ENCODE data around the gene ANAPC2.

Gene ANAPC2

DNA sequence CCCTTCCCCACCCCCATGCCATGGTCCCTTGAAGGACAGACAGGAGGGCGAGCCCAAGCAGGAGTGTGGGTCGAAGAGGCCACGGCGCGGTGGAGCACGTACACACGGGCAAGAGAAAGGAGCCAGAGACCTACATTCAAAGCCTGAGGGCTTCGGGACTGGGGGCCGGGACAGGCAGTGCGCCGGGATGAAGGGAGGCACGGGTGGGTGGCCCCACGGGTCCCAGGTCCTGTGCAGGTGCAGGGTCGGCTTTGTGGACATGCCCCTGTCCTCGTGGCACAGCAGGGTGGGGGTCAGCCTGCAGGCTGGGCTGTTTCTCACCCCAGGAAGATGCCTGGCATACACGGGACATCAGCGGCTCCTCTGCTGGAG is 28.3 kb downstream of the ANAPC2 start:
- H3K4me2 ChIP-seq (ENCODE audit: low read length): no peak overlapping the region
- no peak overlapping the region for H4K5ac ChIP-seq (ENCODE audit: low read length)
- no peaks in the 10 kb centered on the region for H3K79me1 ChIP-seq (ENCODE audit: low read length)
- no peak overlapping the region for H3K9ac ChIP-seq (ENCODE audit: low read length)
- H3K27ac ChIP-seq (ENCODE audit: low read depth, low read length): no peak overlapping the region
- no peak overlapping the region for H3K4me3 ChIP-seq (ENCODE audit: low read length)
- no peaks in the 10 kb centered on the region for H3K36me3 ChIP-seq (ENCODE audit: control insufficient read depth, insufficient read depth, low read length)
- WGBS (ENCODE audit: extremely low coverage, insufficient coverage, low lambda C conversion rate): no CpG with 5 or more reads among the region's 17 CpGs
- H4K8ac ChIP-seq (ENCODE audit: low read depth, low read length): no peak overlapping the region
- no peak overlapping the region for H2AK5ac ChIP-seq (ENCODE audit: low read length)
- no peak overlapping the region for H2BK15ac ChIP-seq (replicated peaks; ENCODE audit: low read depth)
- no peak overlapping the region for H2BK5ac ChIP-seq (ENCODE audit: low read length)
- DNase-seq: no peak
- no peak overlapping the region for H3K56ac ChIP-seq (ENCODE audit: low read length)
- no peaks in the 10 kb centered on the region for H3K4me1 ChIP-seq (ENCODE audit: control insufficient read depth, low read depth, low read length)
- no peak overlapping the region for H2BK120ac ChIP-seq (ENCODE audit: low read depth, low read length)
- H3K18ac ChIP-seq (ENCODE audit: low read length): no peak overlapping the region
- H3K23ac ChIP-seq (ENCODE audit: low read length): no peak overlapping the region
- H3K4ac ChIP-seq (ENCODE audit: low read depth, low read length): no peak overlapping the region
- H3K79me2 ChIP-seq (ENCODE audit: control insufficient read depth, insufficient read depth, low read length): no peaks in the 10 kb centered on the region
- H3K27me3 ChIP-seq (ENCODE audit: insufficient read depth, low read length, poor library complexity): peaks cover 19% of the 10 kb centered on the region

DNA sequence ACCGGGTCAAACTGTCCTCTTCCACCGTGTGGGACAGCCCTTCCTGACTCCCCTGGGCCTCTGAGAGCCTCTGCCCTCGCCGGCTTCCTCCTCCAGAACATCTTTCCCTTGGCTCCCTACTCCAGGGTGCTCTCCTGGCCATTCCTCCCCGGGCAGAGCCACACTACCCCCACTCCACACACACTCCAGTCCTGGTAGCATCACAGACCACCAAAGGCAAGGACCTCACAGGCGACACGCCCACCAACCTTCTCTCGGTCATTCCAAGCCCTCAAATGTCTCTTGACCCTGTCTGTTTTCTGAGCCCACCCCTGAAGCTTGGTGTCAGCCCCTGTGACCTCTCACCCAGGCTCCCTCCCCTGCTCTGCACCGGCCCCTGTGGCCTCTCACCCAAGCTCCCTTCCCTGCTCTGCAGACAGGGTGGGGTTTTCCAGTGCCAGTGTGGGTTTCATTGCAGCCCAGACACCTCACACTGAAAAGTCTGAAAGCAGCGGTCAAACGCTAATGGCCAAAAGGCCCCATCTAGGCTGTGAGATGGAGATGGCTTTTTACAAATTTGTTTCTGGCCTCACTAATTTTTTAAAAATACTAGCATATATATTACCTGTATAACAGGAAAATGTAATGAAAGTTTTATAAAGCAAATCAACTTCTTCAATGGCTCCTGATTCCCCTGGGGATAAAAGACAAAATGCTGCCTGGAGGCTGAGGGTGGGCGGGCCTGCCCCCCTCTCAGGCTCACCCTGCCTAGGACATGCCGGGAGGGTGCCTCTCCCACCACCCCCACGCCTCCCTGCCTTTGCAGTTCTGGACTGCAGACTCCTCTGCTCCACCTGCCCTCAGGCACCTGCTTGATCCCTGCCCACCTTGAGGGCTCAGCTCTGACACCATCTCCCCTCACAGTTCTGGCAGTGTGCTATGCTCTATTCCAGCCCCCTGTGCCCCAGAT is 29.0 kb downstream of the ANAPC2 start:
- Histone ChIP-seq H3K79me2 (ENCODE audit: control insufficient read depth, insufficient read depth, low read length) (no peaks in the 10 kb centered on the region), H3K4ac (ENCODE audit: low read depth, low read length) (no peak overlapping the region), H3K4me1 (ENCODE audit: control insufficient read depth, low read depth, low read length) (no peaks in the 10 kb centered on the region), H3K27me3 (ENCODE audit: insufficient read depth, low read length, poor library complexity) (peaks cover 19% of the 10 kb centered on the region), H3K56ac (ENCODE audit: low read length) (no peak overlapping the region), H3K23ac (ENCODE audit: low read length) (no peak overlapping the region), H3K27ac (ENCODE audit: low read depth, low read length) (no peak overlapping the region), H2BK15ac (replicated peaks; ENCODE audit: low read depth) (no peak overlapping the region), H3K4me3 (ENCODE audit: low read length) (no peak overlapping the region), H3K9ac (ENCODE audit: low read length) (no peak overlapping the region), H4K8ac (ENCODE audit: low read depth, low read length) (no peak overlapping the region), H3K18ac (ENCODE audit: low read length) (no peak overlapping the region), H3K79me1 (ENCODE audit: low read length) (no peaks in the 10 kb centered on the region), H2BK5ac (ENCODE audit: low read length) (no peak overlapping the region), H3K4me2 (ENCODE audit: low read length) (no peak overlapping the region), H3K36me3 (ENCODE audit: control insufficient read depth, insufficient read depth, low read length) (no peaks in the 10 kb centered on the region), H2BK120ac (ENCODE audit: low read depth, low read length) (no peak overlapping the region), H2AK5ac (ENCODE audit: low read length) (no peak overlapping the region), H4K5ac (ENCODE audit: low read length) (no peak overlapping the region)
- no peak for DNase-seq
- no CpG with 5 or more reads among the region's 14 CpGs for WGBS (ENCODE audit: extremely low coverage, insufficient coverage, low lambda C conversion rate)

DNA sequence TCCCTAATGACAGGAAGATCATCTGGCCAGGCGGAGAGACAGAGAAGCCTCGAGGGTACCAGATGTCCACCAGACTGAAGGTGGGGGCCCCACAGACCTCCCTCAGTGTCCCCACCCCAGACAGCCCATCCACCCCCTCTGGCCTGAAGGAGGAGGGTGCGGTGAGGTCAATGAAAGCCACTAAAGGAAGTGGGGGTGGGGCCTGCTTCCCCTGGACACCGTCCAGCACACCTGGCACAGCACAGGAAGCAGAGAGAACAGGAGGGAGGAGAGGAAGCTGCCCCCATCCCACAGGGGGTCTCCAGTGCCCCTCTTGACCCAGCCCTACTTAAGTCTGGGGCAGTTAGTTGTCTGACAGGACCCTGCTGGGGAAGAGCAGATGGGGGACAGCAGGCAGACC is 29.7 kb downstream of the ANAPC2 start:
- WGBS (ENCODE audit: extremely low coverage, insufficient coverage, low lambda C conversion rate): no CpG with 5 or more reads among the region's 4 CpGs
- no peak overlapping the region for H3K9ac ChIP-seq (ENCODE audit: low read length)
- H3K56ac ChIP-seq (ENCODE audit: low read length): no peak overlapping the region
- H3K23ac ChIP-seq (ENCODE audit: low read length): no peak overlapping the region
- no peaks in the 10 kb centered on the region for H3K79me1 ChIP-seq (ENCODE audit: low read length)
- H3K27ac ChIP-seq (ENCODE audit: low read depth, low read length): no peak overlapping the region
- H3K27me3 ChIP-seq (ENCODE audit: insufficient read depth, low read length, poor library complexity): peaks cover 19% of the 10 kb centered on the region
- no peak overlapping the region for H2AK5ac ChIP-seq (ENCODE audit: low read length)
- H2BK120ac ChIP-seq (ENCODE audit: low read depth, low read length): no peak overlapping the region
- H4K5ac ChIP-seq (ENCODE audit: low read length): no peak overlapping the region
- no peak overlapping the region for H3K4me3 ChIP-seq (ENCODE audit: low read length)
- no peaks in the 10 kb centered on the region for H3K36me3 ChIP-seq (ENCODE audit: control insufficient read depth, insufficient read depth, low read length)
- H4K8ac ChIP-seq (ENCODE audit: low read depth, low read length): no peak overlapping the region
- no peak overlapping the region for H2BK15ac ChIP-seq (replicated peaks; ENCODE audit: low read depth)
- H3K4me1 ChIP-seq (ENCODE audit: control insufficient read depth, low read depth, low read length): no peaks in the 10 kb centered on the region
- H2BK5ac ChIP-seq (ENCODE audit: low read length): no peak overlapping the region
- DNase-seq: no peak
- H3K18ac ChIP-seq (ENCODE audit: low read length): no peak overlapping the region
- no peaks in the 10 kb centered on the region for H3K79me2 ChIP-seq (ENCODE audit: control insufficient read depth, insufficient read depth, low read length)
- H3K4ac ChIP-seq (ENCODE audit: low read depth, low read length): no peak overlapping the region
- H3K4me2 ChIP-seq (ENCODE audit: low read length): no peak overlapping the region

DNA sequence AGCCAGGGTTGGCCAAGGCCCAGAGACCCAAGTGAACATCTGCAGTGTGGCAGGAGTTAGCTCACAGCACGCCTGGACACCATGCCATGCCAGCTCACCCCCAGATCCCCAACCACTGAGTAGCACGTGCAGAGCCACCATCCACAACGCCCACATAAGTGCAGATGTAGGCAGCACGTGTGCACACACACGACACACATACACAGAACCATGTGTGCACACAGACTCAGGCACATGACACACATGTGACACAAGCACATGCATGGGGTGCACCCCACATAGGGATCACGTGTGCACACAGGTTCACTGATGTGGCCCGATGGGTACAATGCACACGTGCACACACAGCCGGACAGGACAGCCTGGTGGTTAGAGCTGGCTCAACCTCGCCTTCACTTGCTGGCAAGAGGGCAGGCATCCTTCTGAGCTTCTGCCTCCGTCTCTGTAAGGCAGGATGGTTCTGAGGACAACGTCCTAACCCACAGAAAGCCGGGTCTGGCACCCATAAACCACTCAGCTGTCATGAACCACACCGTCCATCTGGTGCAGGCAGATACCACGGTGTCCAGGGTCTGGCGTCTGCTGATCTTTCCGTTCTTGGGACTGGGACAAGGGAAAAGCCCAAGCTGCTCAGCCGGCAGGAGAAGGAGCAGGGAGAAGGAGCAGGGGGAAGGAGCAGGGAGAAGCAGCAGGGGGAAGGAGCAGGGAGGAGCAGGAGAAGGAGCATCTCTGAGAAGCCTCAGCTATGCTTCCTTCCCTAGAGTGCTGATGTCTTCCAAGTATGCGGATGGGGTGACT is 30.5 kb downstream of the ANAPC2 start:
- Histone ChIP-seq H3K79me2 (ENCODE audit: control insufficient read depth, insufficient read depth, low read length) (no peaks in the 10 kb centered on the region), H3K4me2 (ENCODE audit: low read length) (no peak overlapping the region), H3K27ac (ENCODE audit: low read depth, low read length) (no peak overlapping the region), H3K79me1 (ENCODE audit: low read length) (no peaks in the 10 kb centered on the region), H3K36me3 (ENCODE audit: control insufficient read depth, insufficient read depth, low read length) (no peaks in the 10 kb centered on the region), H3K4me1 (ENCODE audit: control insufficient read depth, low read depth, low read length) (no peaks in the 10 kb centered on the region), H4K5ac (ENCODE audit: low read length) (no peak overlapping the region), H3K9ac (ENCODE audit: low read length) (no peak overlapping the region), H4K8ac (ENCODE audit: low read depth, low read length) (no peak overlapping the region), H2AK5ac (ENCODE audit: low read length) (no peak overlapping the region), H2BK15ac (replicated peaks; ENCODE audit: low read depth) (no peak overlapping the region), H3K56ac (ENCODE audit: low read length) (no peak overlapping the region), H3K27me3 (ENCODE audit: insufficient read depth, low read length, poor library complexity) (peaks cover 17% of the 10 kb centered on the region), H3K4ac (ENCODE audit: low read depth, low read length) (no peak overlapping the region), H3K18ac (ENCODE audit: low read length) (no peak overlapping the region), H2BK120ac (ENCODE audit: low read depth, low read length) (no peak overlapping the region), H2BK5ac (ENCODE audit: low read length) (no peak overlapping the region), H3K4me3 (ENCODE audit: low read length) (no peak overlapping the region), H3K23ac (ENCODE audit: low read length) (no peak overlapping the region)
- no peak for DNase-seq
- no CpG with 5 or more reads among the region's 19 CpGs for WGBS (ENCODE audit: extremely low coverage, insufficient coverage, low lambda C conversion rate)

DNA sequence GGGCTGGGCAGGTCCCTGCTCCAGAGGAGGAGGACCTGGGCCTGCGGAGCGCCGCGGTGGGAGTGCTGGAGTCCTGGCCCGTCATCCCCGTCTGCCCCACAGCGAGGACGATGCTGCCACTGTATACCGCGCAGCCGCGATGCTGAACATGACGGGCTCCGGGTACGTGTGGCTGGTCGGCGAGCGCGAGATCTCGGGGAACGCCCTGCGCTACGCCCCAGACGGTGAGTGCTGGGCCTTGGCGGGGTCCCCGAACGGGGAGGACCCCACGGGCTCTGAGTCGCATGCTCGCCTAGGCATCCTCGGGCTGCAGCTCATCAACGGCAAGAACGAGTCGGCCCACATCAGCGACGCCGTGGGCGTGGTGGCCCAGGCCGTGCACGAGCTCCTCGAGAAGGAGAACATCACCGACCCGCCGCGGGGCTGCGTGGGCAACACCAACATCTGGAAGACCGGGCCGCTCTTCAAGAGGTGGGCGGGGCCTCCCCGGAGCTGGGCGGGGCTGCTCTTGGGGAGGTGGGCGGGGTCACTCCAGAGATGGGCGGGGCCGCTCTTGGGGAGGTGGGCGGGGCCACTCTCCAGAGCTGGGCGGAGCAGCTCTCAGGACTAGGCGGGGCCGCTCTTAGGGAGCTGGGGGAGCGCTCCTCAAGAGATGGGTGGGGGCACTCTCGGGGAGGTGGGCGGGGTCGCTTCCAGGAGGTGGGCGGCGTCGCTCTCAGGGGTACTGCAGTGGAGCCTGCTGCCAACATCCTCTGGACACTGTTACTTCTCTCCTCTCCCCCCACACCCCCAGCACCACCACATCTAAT is 31.6 kb downstream of the ANAPC2 start:
- Histone ChIP-seq H2BK120ac (ENCODE audit: low read depth, low read length) (no peak overlapping the region), H3K56ac (ENCODE audit: low read length) (peak overlapping the region; percentile 15), H3K79me1 (ENCODE audit: low read length) (no peaks in the 10 kb centered on the region), H4K8ac (ENCODE audit: low read depth, low read length) (no peak overlapping the region), H3K4me2 (ENCODE audit: low read length) (peak overlapping the region; percentile 15), H3K4ac (ENCODE audit: low read depth, low read length) (no peak overlapping the region), H3K27me3 (ENCODE audit: insufficient read depth, low read length, poor library complexity) (peaks cover 13% of the 10 kb centered on the region), H3K18ac (ENCODE audit: low read length) (no peak overlapping the region), H3K36me3 (ENCODE audit: control insufficient read depth, insufficient read depth, low read length) (no peaks in the 10 kb centered on the region), H2AK5ac (ENCODE audit: low read length) (no peak overlapping the region), H2BK15ac (replicated peaks; ENCODE audit: low read depth) (no peak overlapping the region), H3K4me1 (ENCODE audit: control insufficient read depth, low read depth, low read length) (no peaks in the 10 kb centered on the region), H3K4me3 (ENCODE audit: low read length) (no peak overlapping the region), H3K27ac (ENCODE audit: low read depth, low read length) (no peak overlapping the region), H4K5ac (ENCODE audit: low read length) (no peak overlapping the region), H3K9ac (ENCODE audit: low read length) (no peak overlapping the region), H3K23ac (ENCODE audit: low read length) (peak overlapping the region; percentile 45), H3K79me2 (ENCODE audit: control insufficient read depth, insufficient read depth, low read length) (no peaks in the 10 kb centered on the region), H2BK5ac (ENCODE audit: low read length) (no peak overlapping the region)
- peak; percentile 46 for DNase-seq
- WGBS (ENCODE audit: extremely low coverage, insufficient coverage, low lambda C conversion rate): no CpG with 5 or more reads among the region's 65 CpGs
